ENCODE measurements around the gene CD47.

CD47 gene

DNA sequence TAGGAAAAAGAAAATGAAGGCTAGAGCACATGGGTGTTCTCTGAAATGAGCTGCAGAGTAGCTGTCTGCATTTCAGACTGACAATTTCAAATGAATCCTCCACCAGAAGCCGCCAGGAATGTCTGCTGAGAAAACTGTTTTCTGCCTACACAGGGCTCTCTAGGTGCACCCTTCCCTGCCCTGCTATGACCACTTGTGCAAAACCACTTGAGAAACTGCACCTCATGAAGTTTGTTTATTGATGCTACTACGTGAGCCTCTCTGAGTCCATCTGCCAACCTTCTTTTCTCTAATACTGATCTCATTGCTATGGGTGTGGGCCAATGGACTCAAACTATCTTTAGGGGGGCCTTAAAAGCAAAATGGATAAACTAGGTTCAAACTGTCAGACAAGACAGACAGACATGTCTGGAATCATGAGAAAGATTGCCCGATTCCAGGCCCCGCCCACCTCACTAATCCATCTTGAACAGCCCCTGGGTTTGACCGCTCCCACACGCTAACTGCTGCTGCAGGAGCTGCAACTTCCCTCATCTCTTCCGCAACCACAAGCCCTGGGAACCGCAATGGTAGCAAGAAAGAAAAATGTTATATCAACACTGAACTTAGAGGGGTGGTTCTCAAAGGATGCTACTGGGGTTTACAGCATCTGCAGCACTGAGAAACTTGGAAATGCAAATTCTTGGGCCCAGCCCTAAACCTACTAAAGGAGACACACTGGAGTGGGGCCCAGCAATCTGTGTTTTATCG lies 9.0 kb upstream of the CD47 start:
- in situ Hi-C loops (cut with HindIII; ENCODE audit: low sequenced_read_pairs), result no loop called here
- no peak for DNase-seq (ENCODE audit: low read depth)
- H3K4me3 ChIP-seq (ENCODE audit: low read depth, low read length), result no peak overlapping the region
- TF ChIP-seq, protein P1, sequence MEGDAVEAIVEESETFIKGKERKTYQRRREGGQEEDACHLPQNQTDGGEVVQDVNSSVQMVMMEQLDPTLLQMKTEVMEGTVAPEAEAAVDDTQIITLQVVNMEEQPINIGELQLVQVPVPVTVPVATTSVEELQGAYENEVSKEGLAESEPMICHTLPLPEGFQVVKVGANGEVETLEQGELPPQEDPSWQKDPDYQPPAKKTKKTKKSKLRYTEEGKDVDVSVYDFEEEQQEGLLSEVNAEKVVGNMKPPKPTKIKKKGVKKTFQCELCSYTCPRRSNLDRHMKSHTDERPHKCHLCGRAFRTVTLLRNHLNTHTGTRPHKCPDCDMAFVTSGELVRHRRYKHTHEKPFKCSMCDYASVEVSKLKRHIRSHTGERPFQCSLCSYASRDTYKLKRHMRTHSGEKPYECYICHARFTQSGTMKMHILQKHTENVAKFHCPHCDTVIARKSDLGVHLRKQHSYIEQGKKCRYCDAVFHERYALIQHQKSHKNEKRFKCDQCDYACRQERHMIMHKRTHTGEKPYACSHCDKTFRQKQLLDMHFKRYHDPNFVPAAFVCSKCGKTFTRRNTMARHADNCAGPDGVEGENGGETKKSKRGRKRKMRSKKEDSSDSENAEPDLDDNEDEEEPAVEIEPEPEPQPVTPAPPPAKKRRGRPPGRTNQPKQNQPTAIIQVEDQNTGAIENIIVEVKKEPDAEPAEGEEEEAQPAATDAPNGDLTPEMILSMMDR (IDR thresholded peaks at IDR 0.05; ENCODE audit: low read depth, low read length, missing control alignments), result no peak

DNA sequence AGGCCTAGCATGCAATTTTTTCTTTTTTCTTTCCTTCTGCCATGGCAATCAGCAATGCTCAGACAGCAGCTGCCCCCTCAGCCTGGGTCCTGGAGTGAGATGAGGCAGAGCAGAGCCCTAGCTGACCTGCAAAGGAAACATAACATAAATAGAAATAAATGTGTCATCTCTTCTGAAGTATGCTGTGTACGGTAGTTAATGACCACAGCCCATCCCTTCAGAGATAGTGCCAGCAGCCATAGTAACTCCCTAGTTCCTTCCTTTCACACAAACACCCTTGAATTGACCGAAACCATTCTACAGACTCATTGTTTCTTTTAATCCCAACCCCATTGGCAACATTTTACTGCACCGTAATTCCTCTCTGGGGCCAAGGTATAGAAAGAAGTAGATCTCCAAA lies 8.4 kb upstream of the CD47 start:
- TF ChIP-seq, protein P1 (IDR thresholded peaks at IDR 0.05; ENCODE audit: low read depth, low read length, missing control alignments), result no peak
- in situ Hi-C loops (cut with HindIII; ENCODE audit: low sequenced_read_pairs), result no loop called here
- H3K4me3 ChIP-seq (ENCODE audit: low read depth, low read length), result no peak overlapping the region
- no peak for DNase-seq (ENCODE audit: low read depth)

DNA sequence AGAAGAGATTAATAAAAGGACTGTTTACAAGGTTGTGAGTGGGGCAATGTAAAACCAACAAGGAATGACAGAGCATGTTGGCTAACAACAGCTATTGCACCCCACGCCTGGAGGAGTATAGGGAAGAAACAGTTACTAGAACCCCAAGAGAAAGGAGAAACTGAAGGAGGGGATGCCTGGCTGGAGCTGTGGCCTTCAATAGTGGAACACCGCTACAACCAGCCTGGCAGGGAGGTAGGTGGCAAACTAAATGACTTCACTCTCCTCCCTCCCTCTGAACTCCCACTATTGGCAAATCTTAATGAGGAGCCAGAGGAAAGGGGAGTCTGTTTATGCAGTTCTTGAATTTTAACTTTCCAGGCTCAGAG lies 7.2 kb upstream of the CD47 start:
- in situ Hi-C loops (cut with HindIII; ENCODE audit: low sequenced_read_pairs), result no loop called here
- TF ChIP-seq, protein P1 (IDR thresholded peaks at IDR 0.05; ENCODE audit: low read depth, low read length, missing control alignments), result no peak
- DNase-seq (ENCODE audit: low read depth), result no peak
- H3K4me3 ChIP-seq (ENCODE audit: low read depth, low read length), result no peak overlapping the region

DNA sequence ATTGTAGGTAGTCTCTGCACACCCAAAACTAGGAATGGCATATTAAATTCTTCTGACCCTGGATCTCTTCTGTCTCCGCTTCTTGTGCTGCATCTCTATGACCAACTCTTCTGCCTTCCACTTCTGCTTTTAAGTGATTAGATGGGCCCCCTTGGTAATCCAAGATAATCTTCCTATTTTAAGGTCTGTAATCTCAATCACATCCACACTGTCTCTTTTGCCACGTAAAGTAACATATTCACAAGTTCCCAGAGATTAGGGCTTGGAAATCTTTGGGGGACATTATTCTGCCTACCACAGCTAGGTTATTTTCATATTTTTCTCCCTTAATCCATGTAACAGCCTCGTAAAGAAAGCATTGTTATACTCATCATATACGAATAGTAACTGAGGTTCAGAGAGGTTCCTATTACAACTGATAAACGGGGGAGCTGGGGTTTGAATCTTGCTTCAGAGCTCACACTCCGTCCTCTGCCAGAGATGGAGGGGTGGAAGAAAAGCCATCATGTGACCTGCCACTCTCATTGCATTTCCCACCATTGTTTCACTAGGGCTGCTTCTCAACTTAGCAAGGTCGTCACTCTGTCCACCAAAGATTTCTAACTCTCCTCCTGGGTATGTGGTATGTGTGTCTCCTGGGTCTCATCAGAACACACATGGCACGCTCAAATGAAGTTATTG lies 6.6 kb upstream of the CD47 start:
- in situ Hi-C loops (cut with HindIII; ENCODE audit: low sequenced_read_pairs), result no loop called here
- no peak for DNase-seq (ENCODE audit: low read depth)
- TF ChIP-seq, protein P1 (IDR thresholded peaks at IDR 0.05; ENCODE audit: low read depth, low read length, missing control alignments), result no peak
- H3K4me3 ChIP-seq (ENCODE audit: low read depth, low read length), result no peak overlapping the region

DNA sequence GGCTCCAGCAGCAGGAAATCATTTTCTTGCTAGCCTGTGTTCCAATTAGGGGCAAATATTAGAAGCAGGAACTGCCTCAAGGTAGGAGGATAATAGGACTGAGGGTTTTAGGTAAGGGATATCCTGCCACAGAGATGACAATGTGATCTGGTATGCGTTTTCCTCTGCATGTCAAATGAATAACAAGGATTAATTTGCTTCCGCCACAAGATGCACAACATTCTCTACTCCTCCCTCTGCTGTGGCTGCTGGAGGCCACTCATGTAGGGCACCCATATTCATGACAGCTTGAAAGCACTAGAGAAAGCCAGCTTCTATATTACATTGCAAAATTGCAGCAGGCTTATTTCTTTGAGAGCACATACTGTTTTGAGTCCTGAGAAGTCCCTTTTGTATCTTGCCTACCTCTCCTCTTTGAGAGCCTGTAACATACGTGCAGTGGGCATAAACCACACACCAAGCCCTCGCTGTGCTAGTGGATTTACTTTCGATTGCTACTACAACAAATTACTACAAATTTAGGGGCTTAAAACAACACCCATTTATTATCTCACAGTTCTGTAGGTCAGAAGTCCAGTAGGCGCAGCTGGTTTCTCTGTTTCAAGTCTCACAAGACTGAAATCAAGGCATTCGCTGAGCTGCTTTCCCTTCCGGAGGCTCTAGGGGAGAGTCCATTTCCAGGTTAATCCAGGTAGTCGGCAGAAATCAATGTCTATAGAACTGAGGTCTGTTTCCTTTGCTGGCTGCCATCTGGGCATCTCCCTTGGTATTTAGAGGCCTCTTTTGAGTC lies 5.9 kb upstream of the CD47 start:
- TF ChIP-seq, protein P1 (IDR thresholded peaks at IDR 0.05; ENCODE audit: low read depth, low read length, missing control alignments), result no peak
- DNase-seq (ENCODE audit: low read depth), result no peak
- H3K4me3 ChIP-seq (ENCODE audit: low read depth, low read length), result no peak overlapping the region
- in situ Hi-C loops (cut with HindIII; ENCODE audit: low sequenced_read_pairs), result no loop called here

DNA sequence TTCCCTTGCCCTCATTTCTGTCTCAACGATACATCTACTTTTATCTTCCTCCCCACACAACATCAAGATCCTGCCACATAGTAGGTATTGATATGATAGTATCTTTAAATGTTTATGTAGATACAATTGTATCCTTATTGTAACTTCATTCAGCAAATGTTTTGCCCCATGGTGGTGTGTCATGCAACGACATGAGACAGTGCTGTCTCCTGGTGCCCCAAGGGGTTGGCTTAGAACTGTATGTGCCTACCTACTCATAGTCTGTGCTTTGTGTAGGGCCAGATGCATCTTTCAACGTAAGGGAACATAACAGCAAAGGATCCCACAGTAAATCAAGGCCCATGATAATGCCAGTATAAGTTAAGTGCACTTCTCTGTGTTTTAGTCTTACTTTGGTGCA lies 2.8 kb upstream of the CD47 start:
- TF ChIP-seq, protein P1 (IDR thresholded peaks at IDR 0.05; ENCODE audit: low read depth, low read length, missing control alignments), result no peak
- DNase-seq (ENCODE audit: low read depth), result no peak
- in situ Hi-C loops (cut with HindIII; ENCODE audit: low sequenced_read_pairs), result no loop called here
- H3K4me3 ChIP-seq (ENCODE audit: low read depth, low read length), result no peak overlapping the region

Measured in astrocyte of the cerebellum (primary cell).